ENCODE data around the gene PLA2G4A. TPM values are rescaled to one million over a fixed set of nuclear protein-coding genes. Genes with fewer than 3 reads are reported as not detected.
A peak's percentile ranks its signal among the peaks of the same experiment; 100 is the strongest.

Gene PLA2G4A
- total and polyA plus RNA-seq, 2 experiments from 2014 or later = 1.6 to 2.9 TPM

DNA sequence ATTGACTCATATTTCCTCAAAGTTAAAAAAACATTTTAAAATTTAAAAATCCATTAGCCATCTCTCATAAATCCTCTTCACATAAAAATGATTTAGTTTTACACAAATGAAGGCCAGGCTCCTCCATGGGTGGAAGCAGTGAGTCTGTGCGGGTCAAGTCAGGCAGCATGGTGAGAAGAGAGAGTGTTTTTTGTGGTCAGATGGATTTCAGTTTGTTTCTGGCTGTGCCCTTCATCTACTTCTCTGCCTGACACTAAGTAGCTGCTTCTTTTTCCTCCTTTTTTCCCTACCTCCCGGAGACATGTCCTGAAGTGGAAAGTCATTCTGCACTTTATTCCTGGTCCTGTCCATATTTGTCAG, 10.3 kb downstream of the PLA2G4A start:
- Histone ChIP-seq H3K79me2 (ENCODE audit: insufficient read depth) (no peaks in the 10 kb centered on the region), H2AFZ (no peak overlapping the region), H3K27ac (no peak overlapping the region), H3K9ac (no peak overlapping the region), H3F3A (ENCODE audit: insufficient read depth) (no peaks in the 10 kb centered on the region), H4K20me1 (ENCODE audit: insufficient read depth) (no peaks in the 10 kb centered on the region), H3K27me3 (replicated peaks; ENCODE audit: insufficient read depth) (no peaks in the 10 kb centered on the region), H3K9me2 (ENCODE audit: insufficient read depth) (no peaks in the 10 kb centered on the region), H3K9me3 (ENCODE audit: low read depth) (no peaks in the 10 kb centered on the region), H3K36me3 (ENCODE audit: low read depth) (no peaks in the 10 kb centered on the region), H3K4me3 (no peak overlapping the region), H3K4me2 (ENCODE audit: unreplicated experiment) (no peak overlapping the region), H3K4me1 (ENCODE audit: insufficient read depth) (no peaks in the 10 kb centered on the region)
- no peak for DNase-seq
- in situ Hi-C loops (cut with MboI) = no loop called here
- TF ChIP-seq EZH2 (IDR thresholded peaks at IDR 0.05; ENCODE audit: insufficient read depth, poor library complexity, severe bottlenecking) (no peak), EZH2phosphoT487 (IDR thresholded peaks at IDR 0.05; ENCODE audit: insufficient read depth, low read depth) (no peak)
- 11 to 14% methylated on average over 2 of the region's 2 CpGs for WGBS, 2 experiments (ENCODE audit: low coverage in 1 of 2, low lambda C conversion rate in 2 of 2, missing lambda C conversion rate in 2 of 2)

DNA sequence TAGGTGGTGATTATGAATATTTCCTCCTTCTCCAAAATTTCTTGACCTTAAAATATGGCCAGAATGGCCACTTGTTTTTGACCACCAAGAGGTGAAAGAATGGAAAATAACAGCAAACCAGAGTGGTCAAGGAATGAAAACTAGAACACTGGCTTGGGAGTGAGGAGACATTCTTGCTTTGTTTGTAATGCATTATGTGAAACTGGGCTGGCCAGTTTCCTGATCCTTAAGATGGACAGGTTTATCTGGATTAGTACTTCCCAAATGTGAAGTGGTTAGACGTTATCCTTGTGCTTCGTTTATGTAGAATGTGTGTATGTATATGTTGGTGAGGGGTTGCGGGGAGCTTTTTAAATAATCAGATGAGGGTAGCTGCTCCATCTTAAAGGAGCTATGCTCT, 12.8 kb downstream of the PLA2G4A start:
- DNase-seq = peak; percentile 6
- TF ChIP-seq EZH2 (IDR thresholded peaks at IDR 0.05; ENCODE audit: insufficient read depth, poor library complexity, severe bottlenecking) (no peak), EZH2phosphoT487 (IDR thresholded peaks at IDR 0.05; ENCODE audit: insufficient read depth, low read depth) (no peak)
- Histone ChIP-seq H3K27me3 (replicated peaks; ENCODE audit: insufficient read depth) (no peaks in the 10 kb centered on the region), H3F3A (ENCODE audit: insufficient read depth) (no peaks in the 10 kb centered on the region), H3K4me3 (no peak overlapping the region), H3K9me3 (ENCODE audit: low read depth) (no peaks in the 10 kb centered on the region), H3K4me2 (ENCODE audit: unreplicated experiment) (no peak overlapping the region), H3K36me3 (ENCODE audit: low read depth) (no peaks in the 10 kb centered on the region), H3K4me1 (ENCODE audit: insufficient read depth) (no peaks in the 10 kb centered on the region), H2AFZ (no peak overlapping the region), H3K79me2 (ENCODE audit: insufficient read depth) (no peaks in the 10 kb centered on the region), H3K9me2 (ENCODE audit: insufficient read depth) (no peaks in the 10 kb centered on the region), H4K20me1 (ENCODE audit: insufficient read depth) (no peaks in the 10 kb centered on the region), H3K27ac (no peak overlapping the region), H3K9ac (no peak overlapping the region)
- in situ Hi-C loops (cut with MboI) = no loop called here
- WGBS, 2 experiments (ENCODE audit: low coverage in 1 of 2, low lambda C conversion rate in 2 of 2, missing lambda C conversion rate in 2 of 2) = 90 to 92% methylated on average over 3 of the region's 3 CpGs

DNA sequence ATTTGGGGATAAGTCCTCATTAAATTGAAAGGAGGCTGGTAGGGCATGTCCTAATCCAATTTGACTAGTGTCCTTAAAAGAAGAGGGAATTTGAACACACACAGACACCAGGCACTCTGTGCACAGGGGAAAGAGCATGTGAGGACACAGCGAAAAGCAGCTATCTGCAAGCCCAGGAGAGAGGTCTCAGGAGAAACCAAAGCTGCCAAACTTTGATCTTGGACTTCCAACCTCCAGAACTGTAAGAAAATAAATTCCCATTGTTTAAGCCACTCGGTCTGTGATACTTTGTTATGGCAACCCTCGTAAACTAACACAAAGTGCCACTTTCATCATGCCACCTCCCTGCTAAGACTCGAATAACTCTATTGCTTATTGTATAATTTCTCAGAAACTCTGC, 13.8 kb downstream of the PLA2G4A start:
- H3K9ac ChIP-seq = no peak overlapping the region
- no peak overlapping the region for H3K27ac ChIP-seq
- no peak overlapping the region for H3K4me3 ChIP-seq
- H3K9me2 ChIP-seq (ENCODE audit: insufficient read depth) = no peaks in the 10 kb centered on the region
- in situ Hi-C loops (cut with MboI) = no loop called here
- no peak overlapping the region for H3K4me2 ChIP-seq (ENCODE audit: unreplicated experiment)
- 84 to 87% methylated on average over 4 of the region's 4 CpGs for WGBS, 2 experiments (ENCODE audit: low coverage in 1 of 2, low lambda C conversion rate in 2 of 2, missing lambda C conversion rate in 2 of 2)
- no peaks in the 10 kb centered on the region for H3K4me1 ChIP-seq (ENCODE audit: insufficient read depth)
- TF ChIP-seq EZH2 (IDR thresholded peaks at IDR 0.05; ENCODE audit: insufficient read depth, poor library complexity, severe bottlenecking) (no peak), EZH2phosphoT487 (IDR thresholded peaks at IDR 0.05; ENCODE audit: insufficient read depth, low read depth) (no peak)
- H3K27me3 ChIP-seq (replicated peaks; ENCODE audit: insufficient read depth) = no peaks in the 10 kb centered on the region
- H3F3A ChIP-seq (ENCODE audit: insufficient read depth) = no peaks in the 10 kb centered on the region
- no peaks in the 10 kb centered on the region for H3K9me3 ChIP-seq (ENCODE audit: low read depth)
- H4K20me1 ChIP-seq (ENCODE audit: insufficient read depth) = no peaks in the 10 kb centered on the region
- DNase-seq = no peak
- H3K79me2 ChIP-seq (ENCODE audit: insufficient read depth) = no peaks in the 10 kb centered on the region
- no peak overlapping the region for H2AFZ ChIP-seq
- no peaks in the 10 kb centered on the region for H3K36me3 ChIP-seq (ENCODE audit: low read depth)

- no peak overlapping the region for H2AFZ ChIP-seq
- no peak overlapping the region for H3K9ac ChIP-seq
- 81 to 91% methylated on average over 2 of the region's 2 CpGs for WGBS, 2 experiments (ENCODE audit: low coverage in 1 of 2, low lambda C conversion rate in 2 of 2, missing lambda C conversion rate in 2 of 2)
- H4K20me1 ChIP-seq (ENCODE audit: insufficient read depth) = no peaks in the 10 kb centered on the region
- no peak for DNase-seq
- no peaks in the 10 kb centered on the region for H3K36me3 ChIP-seq (ENCODE audit: low read depth)
- no peaks in the 10 kb centered on the region for H3K79me2 ChIP-seq (ENCODE audit: insufficient read depth)
- no peaks in the 10 kb centered on the region for H3K9me3 ChIP-seq (ENCODE audit: low read depth)
- H3F3A ChIP-seq (ENCODE audit: insufficient read depth) = no peaks in the 10 kb centered on the region
- H3K9me2 ChIP-seq (ENCODE audit: insufficient read depth) = no peaks in the 10 kb centered on the region
- H3K27ac ChIP-seq = no peak overlapping the region
- in situ Hi-C loops (cut with MboI) = no loop called here
- no peak overlapping the region for H3K4me2 ChIP-seq (ENCODE audit: unreplicated experiment)
- H3K4me3 ChIP-seq = no peak overlapping the region
- no peaks in the 10 kb centered on the region for H3K27me3 ChIP-seq (replicated peaks; ENCODE audit: insufficient read depth)
- TF ChIP-seq EZH2 (IDR thresholded peaks at IDR 0.05; ENCODE audit: insufficient read depth, poor library complexity, severe bottlenecking) = no peak
- TF ChIP-seq EZH2phosphoT487 (IDR thresholded peaks at IDR 0.05; ENCODE audit: insufficient read depth, low read depth) = no peak
- no peaks in the 10 kb centered on the region for H3K4me1 ChIP-seq (ENCODE audit: insufficient read depth)
Measured at GRCh38 chr1:186843226-186843625, 14.5 kb downstream of the PLA2G4A start.

- WGBS, 2 experiments (ENCODE audit: low coverage in 1 of 2, low lambda C conversion rate in 2 of 2, missing lambda C conversion rate in 2 of 2) = 85 to 89% methylated on average over 2 of the region's 2 CpGs
- TF ChIP-seq EZH2phosphoT487 (IDR thresholded peaks at IDR 0.05; ENCODE audit: insufficient read depth, low read depth) (no peak), EZH2 (IDR thresholded peaks at IDR 0.05; ENCODE audit: insufficient read depth, poor library complexity, severe bottlenecking) (no peak)
- Histone ChIP-seq H3K36me3 (ENCODE audit: low read depth) (no peaks in the 10 kb centered on the region), H4K20me1 (ENCODE audit: insufficient read depth) (no peaks in the 10 kb centered on the region), H3K27me3 (replicated peaks; ENCODE audit: insufficient read depth) (no peaks in the 10 kb centered on the region), H3K4me2 (ENCODE audit: unreplicated experiment) (no peak overlapping the region), H3K4me3 (no peak overlapping the region), H3K9ac (no peak overlapping the region), H3K9me2 (ENCODE audit: insufficient read depth) (no peaks in the 10 kb centered on the region), H3K9me3 (ENCODE audit: low read depth) (no peaks in the 10 kb centered on the region), H3K79me2 (ENCODE audit: insufficient read depth) (no peaks in the 10 kb centered on the region), H2AFZ (no peak overlapping the region), H3K4me1 (ENCODE audit: insufficient read depth) (no peaks in the 10 kb centered on the region), H3F3A (ENCODE audit: insufficient read depth) (no peaks in the 10 kb centered on the region), H3K27ac (no peak overlapping the region)
- in situ Hi-C loops (cut with MboI) = no loop called here
- DNase-seq = no peak
Measured at GRCh38 chr1:186843931-186844330, 15.2 kb downstream of the PLA2G4A start.
